ENCODE data around the gene TTLL5.

Gene TTLL5

DNA sequence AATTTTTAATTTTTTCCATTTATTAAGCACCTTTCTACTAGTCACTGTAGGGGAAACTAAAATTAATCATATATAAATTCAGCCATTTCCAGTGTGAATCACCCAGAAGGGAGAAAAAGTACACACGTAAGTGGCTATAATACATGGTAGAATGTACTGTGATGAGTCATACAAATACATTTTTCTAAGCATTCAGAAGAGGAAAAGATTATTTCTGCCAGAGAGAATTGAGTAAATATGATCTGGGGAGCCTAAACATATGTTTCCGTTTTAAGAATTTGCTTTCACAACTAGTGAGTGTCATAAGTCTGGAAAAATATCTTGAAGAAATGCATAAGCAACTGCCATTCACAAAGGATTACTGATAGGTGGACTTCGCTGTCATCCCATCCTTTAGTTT lies 218.0 kb downstream of the TTLL5 start:
- H3K27me3 ChIP-seq (ENCODE audit: control insufficient read depth, insufficient read depth, low read length): no peaks in the 10 kb centered on the region
- H3K27ac ChIP-seq (ENCODE audit: low read depth, low read length): no peak overlapping the region
- no peaks in the 10 kb centered on the region for H3K4me1 ChIP-seq (ENCODE audit: control insufficient read depth, insufficient read depth, low read length)
- no peak overlapping the region for H3K9ac ChIP-seq (ENCODE audit: low read length)
- no peaks in the 10 kb centered on the region for H3K36me3 ChIP-seq (ENCODE audit: control insufficient read depth, insufficient read depth, low read length)
- no peak overlapping the region for H3K4me3 ChIP-seq (ENCODE audit: low read length)

DNA sequence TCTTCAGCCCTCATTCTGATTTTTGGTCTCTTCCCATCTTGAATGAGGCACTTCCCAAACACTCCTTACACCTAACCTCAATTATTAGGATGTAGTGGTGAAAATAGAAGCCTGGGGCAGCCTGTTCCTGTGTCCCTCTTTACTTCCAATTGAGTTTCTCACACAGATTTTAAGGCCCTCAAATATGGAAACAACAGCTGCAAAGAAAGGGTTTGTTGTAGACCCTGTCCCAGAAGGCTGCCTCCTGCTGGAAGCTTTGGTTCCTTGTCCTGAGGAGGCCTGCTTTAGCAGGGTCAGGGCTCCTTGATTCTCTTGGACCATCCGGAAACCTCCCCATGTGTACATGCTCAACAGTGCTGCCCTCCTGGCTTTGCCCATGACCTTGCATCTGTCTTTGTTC lies 219.5 kb downstream of the TTLL5 start:
- H3K27ac ChIP-seq (ENCODE audit: low read depth, low read length): no peak overlapping the region
- H3K4me3 ChIP-seq (ENCODE audit: low read length): no peak overlapping the region
- H3K9ac ChIP-seq (ENCODE audit: low read length): no peak overlapping the region
- H3K4me1 ChIP-seq (ENCODE audit: control insufficient read depth, insufficient read depth, low read length): no peaks in the 10 kb centered on the region
- H3K27me3 ChIP-seq (ENCODE audit: control insufficient read depth, insufficient read depth, low read length): no peaks in the 10 kb centered on the region
- no peaks in the 10 kb centered on the region for H3K36me3 ChIP-seq (ENCODE audit: control insufficient read depth, insufficient read depth, low read length)

GRCh38 chr14:75881994-75882393 lies 220.9 kb downstream of the TTLL5 start:
- peaks cover 2% of the 10 kb centered on the region for H3K36me3 ChIP-seq (ENCODE audit: control insufficient read depth, insufficient read depth, low read length)
- H3K27ac ChIP-seq (ENCODE audit: low read depth, low read length): no peak overlapping the region
- no peaks in the 10 kb centered on the region for H3K4me1 ChIP-seq (ENCODE audit: control insufficient read depth, insufficient read depth, low read length)
- no peak overlapping the region for H3K4me3 ChIP-seq (ENCODE audit: low read length)
- H3K9ac ChIP-seq (ENCODE audit: low read length): no peak overlapping the region
- no peaks in the 10 kb centered on the region for H3K27me3 ChIP-seq (ENCODE audit: control insufficient read depth, insufficient read depth, low read length)

DNA sequence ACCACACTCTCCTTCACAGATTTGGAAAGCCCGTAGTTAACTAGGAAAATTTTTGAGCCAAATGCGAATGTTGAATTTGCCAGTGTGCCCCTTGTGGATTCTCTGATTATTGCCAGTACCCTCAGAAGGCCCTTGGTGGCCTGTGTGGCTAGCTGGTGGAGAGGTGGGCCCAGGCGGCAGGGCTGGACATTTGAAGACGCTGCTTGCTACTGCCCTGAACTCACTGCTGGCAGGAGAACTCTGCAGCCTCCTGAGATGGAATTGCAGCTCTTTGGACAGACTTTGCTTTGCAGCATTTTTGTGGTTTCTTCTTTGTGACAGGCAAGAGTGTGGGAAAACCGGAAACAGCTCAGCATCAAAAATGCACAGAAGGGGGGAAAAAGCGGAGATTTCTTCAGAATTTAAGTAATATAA lies 223.2 kb downstream of the TTLL5 start:
- Histone ChIP-seq H3K4me1 (ENCODE audit: control insufficient read depth, insufficient read depth, low read length) (no peaks in the 10 kb centered on the region), H3K9ac (ENCODE audit: low read length) (no peak overlapping the region), H3K27ac (ENCODE audit: low read depth, low read length) (no peak overlapping the region), H3K27me3 (ENCODE audit: control insufficient read depth, insufficient read depth, low read length) (no peaks in the 10 kb centered on the region), H3K36me3 (ENCODE audit: control insufficient read depth, insufficient read depth, low read length) (peaks cover 2% of the 10 kb centered on the region), H3K4me3 (ENCODE audit: low read length) (no peak overlapping the region)

- no peak overlapping the region for H3K27ac ChIP-seq (ENCODE audit: low read depth, low read length)
- no peak overlapping the region for H3K4me3 ChIP-seq (ENCODE audit: low read length)
- H3K9ac ChIP-seq (ENCODE audit: low read length): no peak overlapping the region
- no peaks in the 10 kb centered on the region for H3K4me1 ChIP-seq (ENCODE audit: control insufficient read depth, insufficient read depth, low read length)
- peaks cover 2% of the 10 kb centered on the region for H3K36me3 ChIP-seq (ENCODE audit: control insufficient read depth, insufficient read depth, low read length)
- no peaks in the 10 kb centered on the region for H3K27me3 ChIP-seq (ENCODE audit: control insufficient read depth, insufficient read depth, low read length)
Measured at GRCh38 chr14:75885829-75886228, 224.8 kb downstream of the TTLL5 start.

GRCh38 chr14:75886636-75887348 lies 225.7 kb downstream of the TTLL5 start:
- H3K27ac ChIP-seq (ENCODE audit: low read depth, low read length): no peak overlapping the region
- no peaks in the 10 kb centered on the region for H3K4me1 ChIP-seq (ENCODE audit: control insufficient read depth, insufficient read depth, low read length)
- no peaks in the 10 kb centered on the region for H3K27me3 ChIP-seq (ENCODE audit: control insufficient read depth, insufficient read depth, low read length)
- H3K36me3 ChIP-seq (ENCODE audit: control insufficient read depth, insufficient read depth, low read length): peaks cover 2% of the 10 kb centered on the region
- no peak overlapping the region for H3K9ac ChIP-seq (ENCODE audit: low read length)
- H3K4me3 ChIP-seq (ENCODE audit: low read length): no peak overlapping the region

GRCh38 chr14:75888945-75889344 lies 227.9 kb downstream of the TTLL5 start:
- H3K36me3 ChIP-seq (ENCODE audit: control insufficient read depth, insufficient read depth, low read length): peaks cover 2% of the 10 kb centered on the region
- no peaks in the 10 kb centered on the region for H3K27me3 ChIP-seq (ENCODE audit: control insufficient read depth, insufficient read depth, low read length)
- H3K27ac ChIP-seq (ENCODE audit: low read depth, low read length): no peak overlapping the region
- H3K9ac ChIP-seq (ENCODE audit: low read length): no peak overlapping the region
- H3K4me1 ChIP-seq (ENCODE audit: control insufficient read depth, insufficient read depth, low read length): no peaks in the 10 kb centered on the region
- no peak overlapping the region for H3K4me3 ChIP-seq (ENCODE audit: low read length)

DNA sequence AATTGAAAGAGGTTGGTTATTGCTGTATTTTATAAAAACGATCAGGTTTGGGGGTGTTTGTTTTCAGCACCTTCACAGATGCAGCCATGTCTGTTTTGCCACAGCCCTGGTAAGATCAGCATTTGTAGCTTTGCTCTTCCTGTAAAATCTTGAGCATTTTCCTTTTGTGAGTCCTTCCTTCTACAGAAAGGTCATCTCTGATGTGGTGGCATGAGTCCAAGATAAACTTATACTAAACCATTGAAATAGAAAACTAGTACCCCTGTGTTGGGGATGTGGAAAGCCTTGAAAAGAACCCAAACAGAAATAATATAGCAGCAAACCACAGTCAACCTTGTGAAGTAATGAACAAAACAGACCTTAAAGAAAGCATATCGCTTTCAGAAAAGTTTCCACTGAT lies 235.3 kb downstream of the TTLL5 start:
- Histone ChIP-seq H3K4me1 (ENCODE audit: control insufficient read depth, insufficient read depth, low read length) (no peaks in the 10 kb centered on the region), H3K36me3 (ENCODE audit: control insufficient read depth, insufficient read depth, low read length) (no peaks in the 10 kb centered on the region), H3K9ac (ENCODE audit: low read length) (no peak overlapping the region), H3K4me3 (ENCODE audit: low read length) (no peak overlapping the region), H3K27me3 (ENCODE audit: control insufficient read depth, insufficient read depth, low read length) (no peaks in the 10 kb centered on the region), H3K27ac (ENCODE audit: low read depth, low read length) (no peak overlapping the region)

DNA sequence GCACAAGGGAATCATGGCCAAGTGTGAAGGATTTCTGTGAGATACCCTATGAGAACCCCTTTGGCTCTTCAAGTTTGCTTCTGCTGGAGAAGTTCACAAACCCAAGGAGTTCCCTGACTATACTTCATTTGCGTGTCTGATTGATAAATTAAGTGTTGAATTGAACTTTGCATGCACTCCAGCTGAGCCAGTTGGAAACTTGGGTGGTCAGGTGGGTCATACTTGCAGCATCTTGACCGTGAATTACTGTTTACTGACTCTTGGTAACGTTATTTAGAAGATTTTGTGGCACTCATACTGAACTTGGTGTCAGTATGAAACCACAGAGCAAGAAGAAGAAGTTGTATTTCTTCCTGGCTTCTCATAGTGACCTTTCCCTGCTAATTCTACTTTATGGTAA lies 243.3 kb downstream of the TTLL5 start:
- Histone ChIP-seq H3K36me3 (ENCODE audit: control insufficient read depth, insufficient read depth, low read length) (peaks cover 2% of the 10 kb centered on the region), H3K4me1 (ENCODE audit: control insufficient read depth, insufficient read depth, low read length) (no peaks in the 10 kb centered on the region), H3K27me3 (ENCODE audit: control insufficient read depth, insufficient read depth, low read length) (no peaks in the 10 kb centered on the region), H3K27ac (ENCODE audit: low read depth, low read length) (no peak overlapping the region), H3K9ac (ENCODE audit: low read length) (no peak overlapping the region), H3K4me3 (ENCODE audit: low read length) (no peak overlapping the region)

DNA sequence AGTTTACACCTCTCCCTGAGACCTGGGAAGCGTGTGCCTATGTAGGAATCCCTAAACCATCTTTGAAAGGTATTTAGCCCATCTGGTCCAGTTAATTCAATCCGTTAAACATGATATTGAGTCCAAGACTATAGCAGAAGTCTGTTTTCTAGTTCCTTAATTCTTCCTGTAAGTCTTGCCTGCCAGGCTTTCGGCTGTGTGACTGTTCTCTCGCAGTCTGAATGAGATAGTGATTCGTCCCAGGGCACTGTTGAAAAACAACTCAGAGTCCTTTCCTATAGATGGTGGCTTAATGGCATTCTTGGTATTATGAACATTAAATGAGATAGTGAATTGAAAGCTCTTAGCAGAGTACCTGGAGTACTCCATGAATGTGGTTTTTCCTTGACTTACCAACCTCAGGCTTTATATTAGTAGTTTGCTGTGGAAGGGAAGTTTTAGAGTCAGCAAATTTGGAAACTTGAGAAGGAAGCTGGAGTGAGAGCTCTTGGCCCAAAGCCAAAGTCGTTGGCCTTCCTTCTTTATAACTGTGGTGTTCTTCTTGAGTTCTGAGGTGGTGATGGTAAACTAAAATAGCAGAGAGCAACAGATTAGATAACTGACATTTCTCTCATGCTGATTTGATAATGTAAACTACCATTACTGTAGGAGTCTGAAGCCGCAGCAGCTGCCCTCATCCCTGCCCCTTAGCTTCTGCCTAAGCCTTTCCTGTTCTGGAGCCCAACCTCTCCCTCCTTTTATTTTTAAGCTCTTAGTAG lies 244.3 kb downstream of the TTLL5 start:
- Histone ChIP-seq H3K9ac (ENCODE audit: low read length) (no peak overlapping the region), H3K27ac (ENCODE audit: low read depth, low read length) (no peak overlapping the region), H3K36me3 (ENCODE audit: control insufficient read depth, insufficient read depth, low read length) (peaks cover 2% of the 10 kb centered on the region), H3K27me3 (ENCODE audit: control insufficient read depth, insufficient read depth, low read length) (no peaks in the 10 kb centered on the region), H3K4me1 (ENCODE audit: control insufficient read depth, insufficient read depth, low read length) (no peaks in the 10 kb centered on the region), H3K4me3 (ENCODE audit: low read length) (no peak overlapping the region)

GRCh38 chr14:75906228-75906627 lies 245.2 kb downstream of the TTLL5 start:
- Histone ChIP-seq H3K9ac (ENCODE audit: low read length) (no peak overlapping the region), H3K4me3 (ENCODE audit: low read length) (no peak overlapping the region), H3K27ac (ENCODE audit: low read depth, low read length) (no peak overlapping the region), H3K27me3 (ENCODE audit: control insufficient read depth, insufficient read depth, low read length) (no peaks in the 10 kb centered on the region), H3K36me3 (ENCODE audit: control insufficient read depth, insufficient read depth, low read length) (peaks cover 2% of the 10 kb centered on the region), H3K4me1 (ENCODE audit: control insufficient read depth, insufficient read depth, low read length) (no peaks in the 10 kb centered on the region)

DNA sequence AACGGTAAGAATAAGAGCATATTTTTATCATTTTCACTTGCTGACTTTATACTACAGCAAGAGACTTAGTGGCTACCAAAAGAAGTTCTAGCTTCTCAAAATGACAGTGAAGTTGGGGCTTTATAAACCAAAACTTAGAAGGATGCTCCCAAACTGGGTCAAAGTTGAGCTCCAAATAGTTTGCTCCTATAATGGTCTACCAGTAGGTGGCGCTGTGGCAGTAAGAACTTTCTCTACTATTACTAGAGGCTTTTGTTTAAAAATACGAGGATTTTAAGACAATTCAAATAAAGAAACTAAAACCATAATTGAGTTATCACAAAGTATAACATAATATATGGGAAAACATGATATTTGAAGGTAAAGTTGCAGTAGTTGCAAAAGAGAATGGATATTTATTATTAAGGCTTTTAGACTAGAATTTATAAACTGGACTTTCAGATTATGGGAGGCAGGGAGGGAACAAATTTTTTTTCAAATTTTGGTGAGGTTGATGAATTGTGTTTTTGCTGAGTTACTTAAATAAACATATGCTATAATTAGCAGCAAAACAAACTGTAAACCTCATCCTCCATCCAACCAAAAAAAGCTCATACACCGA lies 245.7 kb downstream of the TTLL5 start:
- Histone ChIP-seq H3K27ac (ENCODE audit: low read depth, low read length) (no peak overlapping the region), H3K36me3 (ENCODE audit: control insufficient read depth, insufficient read depth, low read length) (peaks cover 2% of the 10 kb centered on the region), H3K27me3 (ENCODE audit: control insufficient read depth, insufficient read depth, low read length) (no peaks in the 10 kb centered on the region), H3K9ac (ENCODE audit: low read length) (no peak overlapping the region), H3K4me1 (ENCODE audit: control insufficient read depth, insufficient read depth, low read length) (no peaks in the 10 kb centered on the region), H3K4me3 (ENCODE audit: low read length) (no peak overlapping the region)

Measured in rectal smooth muscle tissue (tissue), 1 donor.